Endothelial cell of umbilical vein (primary cell): Measurements from ENCODE around the gene NLGN4Y.

Experiments
- CTCF ChIP-seq, 2 donors: IDR thresholded peaks; 1 replicate in 1 of 2; 2 replicates in 1 of 2; pipeline ENCODE4 v1.5.1; 2011; ENCODE audit warnings: low read length in 2 of 2, mild to moderate bottlenecking in 2 of 2, moderate library complexity in 2 of 2, control low read depth in 1 of 2, inconsistent platforms in 1 of 2, low read depth in 1 of 2; ENCODE audit not compliant: insufficient read depth in 1 of 2; ENCODE audit errors: extremely low read depth in 1 of 2
- MAX ChIP-seq: IDR thresholded peaks from 2 replicates; pipeline ENCODE4 v1.6.1; 2011; ENCODE audit not compliant: insufficient read depth, insufficient read length
- POLR2A ChIP-seq: IDR thresholded peaks from 2 replicates; pipeline ENCODE4 v1.6.1; 2012; ENCODE audit warnings: low read depth, mild to moderate bottlenecking, control low read depth, low read length
- POLR2AphosphoS5 ChIP-seq: IDR thresholded peaks from 2 replicates; pipeline ENCODE4 v1.6.1; 2012; ENCODE audit warnings: low read depth, mild to moderate bottlenecking, control low read depth, low read length, moderate library complexity; ENCODE audit not compliant: insufficient read depth

GRCh38 chrY:14824583-14824982, 300.3 kb downstream of the NLGN4Y start:
- no peak for TF ChIP-seq POLR2AphosphoS5
- TF ChIP-seq CTCF (IDR thresholded peaks at IDR 0.05; ENCODE audit: extremely low read depth in 1 of 2, insufficient read depth in 1 of 2, low read depth in 1 of 2, low read length in 2 of 2): no peak
- TF ChIP-seq POLR2A: no peak
- no peak for TF ChIP-seq MAX
